ENCODE data around the gene STPG2. TPM values are rescaled to one million over a fixed set of nuclear protein-coding genes. Genes with fewer than 3 reads are reported as not detected.

STPG2 gene
- total and polyA plus RNA-seq, 2 of the 4 experiments (the other 2 are of a cell fraction) = not detected

GRCh38 chr4:97747945-97748344 is 395.3 kb downstream of the STPG2 start:
- ATAC-seq (ENCODE audit: low read depth) = no peak
- H3K79me1 ChIP-seq (ENCODE audit: low read depth in 1 of 2, low read length in 2 of 2) = no peaks in the 10 kb centered on the region
- H3K4ac ChIP-seq (ENCODE audit: low read depth, low read length) = no peak overlapping the region
- no peaks in the 10 kb centered on the region for H3K4me1 ChIP-seq (ENCODE audit: control insufficient read depth, insufficient read depth, low read length)
- H3K9ac ChIP-seq (ENCODE audit: low read depth, low read length) = no peak overlapping the region
- H2BK15ac ChIP-seq (ENCODE audit: low read depth, low read length) = no peak overlapping the region
- dilution Hi-C loops (cut with HindIII; ENCODE audit: low sequenced_read_pairs, unreplicated experiment) (no loop called here), intact Hi-C loops (cut with micrococcal nuclease) (no loop called here), in situ Hi-C loops (cut with MboI; ENCODE audit: low sequenced_read_pairs) (no loop called here)
- H4K20me1 ChIP-seq (ENCODE audit: insufficient read depth, low read length) = no peaks in the 10 kb centered on the region
- ChIA-PET CTCF (no interaction called here), POLR2A (ENCODE audit: unreplicated experiment) (no interaction called here)
- H3K18ac ChIP-seq (ENCODE audit: low read depth, low read length) = no peak overlapping the region
- H3K27me3 ChIP-seq (ENCODE audit: control insufficient read depth, insufficient read depth, low read length) = no peaks in the 10 kb centered on the region
- no peak overlapping the region for H2AK5ac ChIP-seq (ENCODE audit: low read depth, low read length)
- no peaks in the 10 kb centered on the region for H3K36me3 ChIP-seq (ENCODE audit: control insufficient read depth, insufficient read depth, low read length)
- H3K9me1 ChIP-seq (ENCODE audit: insufficient read depth, low read length) = no peaks in the 10 kb centered on the region
- H4K5ac ChIP-seq (ENCODE audit: low read depth, low read length) = no peak overlapping the region
- TF ChIP-seq CHD1 (IDR thresholded peaks at IDR 0.05; ENCODE audit: low read depth, low read length) = no peak
- TF ChIP-seq CTCF (conservative IDR thresholded peaks at IDR 0.05; ENCODE audit: low read depth, low read length) = no peak
- TF ChIP-seq SMC3 (IDR thresholded peaks at IDR 0.05; ENCODE audit: low read depth, low read length) = no peak
- TF ChIP-seq POLR2A (IDR thresholded peaks at IDR 0.05; ENCODE audit: low read depth, low read length) = no peak
- TF ChIP-seq BHLHE40 (IDR thresholded peaks at IDR 0.05; ENCODE audit: low read depth, low read length) = no peak
- TF ChIP-seq ELK1 (IDR thresholded peaks at IDR 0.05; ENCODE audit: borderline replicate concordance, low read depth, low read length) = no peak
- TF ChIP-seq NFE2L2 (IDR thresholded peaks at IDR 0.05; ENCODE audit: low read depth, low read length) = no peak
- no peak for TF ChIP-seq MAFK (IDR thresholded peaks at IDR 0.05; ENCODE audit: low read depth, low read length)
- no peak for TF ChIP-seq RCOR1 (IDR thresholded peaks at IDR 0.05; ENCODE audit: insufficient replicate concordance, low read length)
- no peak for TF ChIP-seq MXI1 (IDR thresholded peaks at IDR 0.05; ENCODE audit: borderline replicate concordance, low read depth, low read length)
- no peak for TF ChIP-seq MAZ (IDR thresholded peaks at IDR 0.05; ENCODE audit: borderline replicate concordance, low read depth, low read length)
- no peak overlapping the region for H3K27ac ChIP-seq (ENCODE audit: insufficient read depth, low read length)
- no peak overlapping the region for H3K14ac ChIP-seq (replicated peaks; ENCODE audit: low read depth, low read length)
- WGBS, 2 experiments (ENCODE audit: extremely low coverage in 2 of 2, insufficient read length in 1 of 2) = no CpG with 5 or more reads among the region's 3 CpGs
- H4K8ac ChIP-seq (ENCODE audit: low read depth in 2 of 2, low read length in 2 of 2) = no peak overlapping the region
- BruUV-seq (replicated peaks) = no TSS peak
- H3K9me3 ChIP-seq (ENCODE audit: control insufficient read depth, insufficient read depth, low read length) = no peaks in the 10 kb centered on the region
- H3K23ac ChIP-seq (ENCODE audit: low read depth, low read length) = no peak overlapping the region
- DNase-seq = no peak
- no peak overlapping the region for H3K4me2 ChIP-seq (ENCODE audit: low read depth, low read length)
- no peak overlapping the region for H2AK9ac ChIP-seq (replicated peaks; ENCODE audit: low read depth, low read length, poor library complexity)
- no peak overlapping the region for H2BK120ac ChIP-seq (ENCODE audit: low read depth, low read length)
- no peak overlapping the region for H3K56ac ChIP-seq (ENCODE audit: extremely low read depth, insufficient read depth, low read length)
- no peak overlapping the region for H4K91ac ChIP-seq (ENCODE audit: insufficient read depth, low read depth, low read length)
- H2BK5ac ChIP-seq (ENCODE audit: low read depth, low read length, poor library complexity, severe bottlenecking) = no peak overlapping the region
- no peak overlapping the region for H2AFZ ChIP-seq (replicated peaks; ENCODE audit: low read length, poor library complexity)
- no peak overlapping the region for H3K4me3 ChIP-seq (ENCODE audit: insufficient read depth, low read depth, low read length)
- no peak overlapping the region for H2BK20ac ChIP-seq (ENCODE audit: low read depth, low read length)
